Thyroid gland (tissue), 4 donors: Measurements from ENCODE around the gene ESD. TPM values are rescaled to one million over a fixed set of nuclear protein-coding genes. Genes with fewer than 3 reads are reported as not detected.

Source experiments
- DNase-seq, 2 donors: peaks; one replicate each; pipeline ENCODE4 v3.0.0-alpha.2; 2019
- H3K27ac ChIP-seq, 3 donors: fragments of 200-600 bp; sonication (generic); 1 replicate in 2 of 3; 2 replicates in 1 of 3; pipeline ENCODE4 v1.5.1; 2016 to 2019; ENCODE audit warnings: mild to moderate bottlenecking in 1 of 3, moderate library complexity in 1 of 3
- H3K27me3 ChIP-seq: fragments of 200-600 bp; sonication (generic); one replicate; pipeline ENCODE4 v1.5.1; 2019
- H3K36me3 ChIP-seq, 2 donors: fragments of 200-600 bp; sonication (generic); one replicate each; pipeline ENCODE4 v1.5.1; 2016 to 2019
- H3K4me1 ChIP-seq, 2 donors: fragments of 200-600 bp; sonication (generic); one replicate each; pipeline ENCODE4 v1.5.1; 2017 to 2019
- H3K4me3 ChIP-seq, 3 donors: fragments of 200-600 bp; sonication (generic); replicated peaks in 1 of 3; 1 replicate in 2 of 3; 2 replicates in 1 of 3; pipeline ENCODE4 v1.5.1; 2016; ENCODE audit warnings: mild to moderate bottlenecking in 1 of 3
- H3K9me3 ChIP-seq: fragments of 200-600 bp; sonication (generic); one replicate; pipeline ENCODE4 v1.5.1; 2017
- CTCF ChIP-seq, 6 experiments: fragments of 200-600 bp in 3 of 6; fragments of 450-650 bp in 3 of 6; sonication (generic) in 3 of 6; IDR thresholded peaks; one replicate each; pipeline ENCODE4 v1.5.1; 2016 to 2019; ENCODE audit warnings: antibody characterized with exemption in 6 of 6, mild to moderate bottlenecking in 2 of 6, inconsistent platforms in 1 of 6, moderate library complexity in 1 of 6
- POLR2A ChIP-seq, 2 donors: fragments of 450-650 bp; IDR thresholded peaks; one replicate each; pipeline ENCODE4 v1.6.1; 2017; ENCODE audit warnings: antibody characterized with exemption in 2 of 2, mild to moderate bottlenecking in 2 of 2, moderate library complexity in 1 of 2
- WGBS, 2 donors: methylation state at CpG; one replicate each; pipeline ENCODE4 v1.1.5; 2017; 5-methylcytosine and 5-hydroxymethylcytosine counted together
- intact Hi-C: fragments of 100-400 bp; cut with DNase I; formaldehyde crosslinking; loops from one replicate; pipeline ENCODE4 v1.15.1; 2023
- total RNA-seq, 4 donors: library from RNA; depleted of rRNA; stranded (reverse); fragments of >200 nt; gene quantifications; one replicate each; pipeline ENCODE4 v1.2.3, GENCODE V29; 2016

Gene ESD
- total RNA-seq, 4 donors from 2014 or later = 142 to 177 (median 158) TPM

GRCh38 chr13:46754812-46755211 lies 42.1 kb downstream of the ESD start:
- intact Hi-C loops = no loop called here
- Histone ChIP-seq H3K4me1 (peaks cover 1 to 4% of the 10 kb centered on the region in 2 donors), H3K27ac (no peak overlapping the region), H3K36me3 (peaks cover 0 to 5% of the 10 kb centered on the region in 2 donors), H3K9me3 (no peaks in the 10 kb centered on the region), H3K27me3 (no peaks in the 10 kb centered on the region), H3K4me3 (no peak overlapping the region)
- no peak for DNase-seq
- TF ChIP-seq POLR2A (IDR thresholded peaks at IDR 0.05) = no peak
- no peak for TF ChIP-seq CTCF (IDR thresholded peaks at IDR 0.05)

- Histone ChIP-seq H3K27ac (no peak overlapping the region), H3K36me3 (peaks cover 0 to 5% of the 10 kb centered on the region in 2 donors), H3K4me1 (peaks cover 0 to 4% of the 10 kb centered on the region in 2 donors), H3K4me3 (no peak overlapping the region), H3K27me3 (no peaks in the 10 kb centered on the region), H3K9me3 (no peaks in the 10 kb centered on the region)
- WGBS, 2 donors = 91 to 96% methylated on average over 6 of the region's 6 CpGs
- DNase-seq = no peak
- TF ChIP-seq POLR2A (IDR thresholded peaks at IDR 0.05) (no peak), CTCF (IDR thresholded peaks at IDR 0.05) (no peak)
- intact Hi-C loops = no loop called here
Observed at GRCh38 chr13:46753917-46754316, 43.0 kb downstream of the ESD start.

GRCh38 chr13:46753137-46753536 lies 43.8 kb downstream of the ESD start:
- TF ChIP-seq POLR2A (IDR thresholded peaks at IDR 0.05) = no peak
- TF ChIP-seq CTCF (IDR thresholded peaks at IDR 0.05) = no peak
- H3K4me3 ChIP-seq = no peak overlapping the region
- H3K4me1 ChIP-seq = peaks cover 0 to 4% of the 10 kb centered on the region in 2 donors
- no peaks in the 10 kb centered on the region for H3K27me3 ChIP-seq
- WGBS, 2 donors = 88 to 92% methylated on average over 5 of the region's 5 CpGs
- intact Hi-C loops = no loop called here
- H3K36me3 ChIP-seq = peaks cover 0 to 5% of the 10 kb centered on the region in 2 donors
- DNase-seq = no peak
- no peak overlapping the region for H3K27ac ChIP-seq
- H3K9me3 ChIP-seq = no peaks in the 10 kb centered on the region

GRCh38 chr13:46751811-46752635 lies 44.9 kb downstream of the ESD start:
- 53 to 71% methylated on average over 7 of the region's 7 CpGs for WGBS, 2 donors
- no peaks in the 10 kb centered on the region for H3K27me3 ChIP-seq
- no peaks in the 10 kb centered on the region for H3K9me3 ChIP-seq
- H3K4me3 ChIP-seq = no peak overlapping the region
- TF ChIP-seq POLR2A (IDR thresholded peaks at IDR 0.05) (no peak), CTCF (IDR thresholded peaks at IDR 0.05) (no peak)
- H3K4me1 ChIP-seq = peaks cover 0 to 7% of the 10 kb centered on the region in 2 donors
- no peak overlapping the region for H3K27ac ChIP-seq
- peaks cover 0 to 5% of the 10 kb centered on the region in 2 donors for H3K36me3 ChIP-seq
- intact Hi-C loops = no loop called here
- no peak for DNase-seq

GRCh38 chr13:46749951-46750350 lies 47.0 kb downstream of the ESD start:
- H3K4me3 ChIP-seq = no peak overlapping the region
- TF ChIP-seq CTCF (IDR thresholded peaks at IDR 0.05) = no peak
- TF ChIP-seq POLR2A (IDR thresholded peaks at IDR 0.05) = no peak
- WGBS, 2 donors = 73 to 76% methylated on average over 2 of the region's 2 CpGs
- intact Hi-C loops = no loop called here
- H3K4me1 ChIP-seq = peaks cover 0 to 6% of the 10 kb centered on the region in 2 donors
- no peak overlapping the region for H3K27ac ChIP-seq
- H3K9me3 ChIP-seq = no peaks in the 10 kb centered on the region
- no peaks in the 10 kb centered on the region for H3K27me3 ChIP-seq
- H3K36me3 ChIP-seq = peaks cover 0 to 5% of the 10 kb centered on the region in 2 donors
- DNase-seq = no peak
